Activated naive CD4-positive, alpha-beta T cell treated with Interleukin-2 at 50 U/mL for 16 hours (primary cell): Measurements from ENCODE around the gene LY86.

Source experiments
- DNase-seq: peaks from one replicate; pipeline ENCODE4 v3.0.0-alpha.2; 2020

Gene LY86

DNA sequence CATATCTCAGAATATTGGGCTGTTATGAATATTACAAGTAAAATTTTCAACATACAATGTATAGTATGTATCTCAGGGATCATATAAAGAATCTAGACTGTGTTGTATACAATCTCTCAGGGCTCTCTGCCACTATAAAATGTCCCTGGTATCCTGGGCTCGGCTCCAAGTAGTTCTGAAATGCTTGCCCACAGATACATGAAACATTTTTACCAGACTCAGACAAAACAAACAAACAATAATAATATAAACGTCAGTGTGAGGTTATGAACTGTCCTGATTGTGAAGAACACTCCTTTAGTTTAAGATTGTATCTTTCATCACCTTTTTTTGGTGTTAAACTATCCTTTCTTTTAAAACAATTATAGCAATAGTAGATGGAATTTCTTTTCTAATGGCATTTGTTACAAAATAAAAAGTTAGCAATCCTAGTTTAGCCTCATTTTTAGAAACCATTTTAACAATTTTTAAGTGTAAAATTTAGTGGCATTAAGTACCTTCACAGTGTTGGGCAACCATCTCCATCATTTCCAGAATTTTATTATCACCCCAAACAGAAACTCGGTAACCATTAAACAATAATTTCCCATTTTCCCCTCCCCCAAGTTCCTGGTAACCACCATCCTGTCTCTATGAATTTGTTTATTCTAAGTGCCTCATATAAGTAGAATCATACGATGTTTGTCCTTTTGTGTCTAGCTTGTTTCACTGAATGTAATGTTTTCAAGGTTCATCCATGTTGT lies 17.4 kb upstream of the LY86 start:
- DNase-seq: no peak

DNA sequence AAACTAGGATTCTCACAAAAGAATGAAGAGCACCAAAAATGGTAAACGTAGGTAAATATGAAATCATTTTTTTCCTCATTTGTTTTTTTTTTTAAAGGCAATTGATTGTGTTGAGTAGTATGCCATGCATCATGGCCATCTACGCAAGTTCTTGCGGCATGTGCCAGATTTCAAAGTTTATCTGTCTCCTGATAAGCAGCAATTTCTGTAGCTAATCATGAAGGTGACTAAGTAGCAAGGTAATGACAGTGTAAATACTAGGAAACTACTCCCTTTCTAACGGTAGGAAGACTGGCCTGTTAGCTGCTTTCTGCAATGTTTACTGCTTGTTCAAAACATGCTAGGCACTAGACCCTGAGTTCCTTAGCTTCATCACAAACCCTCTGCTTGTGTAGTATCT lies 13.4 kb upstream of the LY86 start:
- DNase-seq: no peak

DNA sequence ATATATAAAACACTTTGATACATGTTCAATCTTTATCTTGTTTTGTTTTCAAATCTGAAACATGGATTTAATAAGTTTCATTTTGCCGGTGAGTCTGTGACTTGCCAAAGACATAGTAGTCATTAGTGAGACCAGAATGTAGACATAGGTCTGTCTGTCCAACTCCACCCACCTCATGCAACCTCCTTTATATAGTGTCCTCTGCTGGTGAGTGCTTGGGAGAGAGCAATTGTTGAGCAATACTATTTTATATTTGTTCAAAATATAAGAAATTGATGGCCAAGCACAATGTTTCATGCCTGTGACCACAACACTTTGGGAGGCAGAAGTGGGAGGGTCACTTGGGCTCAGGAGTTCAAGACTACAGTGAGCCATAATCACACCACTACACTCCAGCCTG lies 10.8 kb upstream of the LY86 start:
- no peak for DNase-seq

DNA sequence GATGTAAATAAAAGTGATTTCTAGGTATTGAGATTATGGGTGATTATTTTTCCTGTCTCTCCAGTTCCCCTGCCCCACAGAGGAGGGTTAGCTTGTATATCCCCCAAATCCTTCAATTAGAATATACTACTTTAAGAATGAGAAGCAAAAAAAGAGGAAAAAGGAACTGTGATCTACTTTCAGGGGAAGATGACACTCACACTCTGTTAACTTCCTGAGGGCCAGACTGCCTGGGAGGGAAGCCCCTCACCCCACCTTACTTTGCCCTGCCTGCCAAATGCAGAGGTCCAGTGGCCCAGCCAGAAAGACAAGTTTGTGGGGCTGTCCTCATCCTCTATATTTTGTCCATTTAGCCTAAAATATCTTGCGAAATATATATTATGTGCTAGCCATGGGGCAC lies 9.2 kb upstream of the LY86 start:
- no peak for DNase-seq

DNA sequence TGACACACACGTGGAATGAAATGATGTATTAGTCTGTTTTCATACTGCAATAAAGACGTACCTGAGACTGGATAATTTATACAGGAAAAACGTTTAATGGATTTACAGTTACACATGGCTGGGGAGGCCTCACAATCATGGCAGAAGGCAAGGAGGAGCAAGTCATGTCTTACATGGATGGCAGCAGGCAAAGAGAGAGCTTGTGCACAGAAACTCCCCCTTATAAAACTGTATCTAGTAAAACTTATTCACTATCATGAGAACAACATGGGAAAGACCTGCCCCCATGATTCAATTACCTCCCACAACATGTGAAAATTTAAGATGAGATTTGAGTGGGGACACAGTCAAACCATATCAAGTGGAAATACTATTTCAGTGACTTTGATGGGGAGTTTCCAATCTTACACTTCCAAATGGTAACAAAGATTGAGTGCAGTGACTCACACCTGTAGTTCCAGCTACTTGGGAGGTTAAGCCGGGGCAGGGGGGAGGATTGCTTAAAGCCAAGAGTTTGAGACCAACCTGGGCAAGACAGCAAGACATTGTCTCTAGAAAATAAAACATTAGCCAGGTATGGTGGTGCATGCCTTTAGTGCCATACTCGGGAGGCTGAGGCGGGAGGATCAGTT lies 8.2 kb upstream of the LY86 start:
- DNase-seq: no peak

DNA sequence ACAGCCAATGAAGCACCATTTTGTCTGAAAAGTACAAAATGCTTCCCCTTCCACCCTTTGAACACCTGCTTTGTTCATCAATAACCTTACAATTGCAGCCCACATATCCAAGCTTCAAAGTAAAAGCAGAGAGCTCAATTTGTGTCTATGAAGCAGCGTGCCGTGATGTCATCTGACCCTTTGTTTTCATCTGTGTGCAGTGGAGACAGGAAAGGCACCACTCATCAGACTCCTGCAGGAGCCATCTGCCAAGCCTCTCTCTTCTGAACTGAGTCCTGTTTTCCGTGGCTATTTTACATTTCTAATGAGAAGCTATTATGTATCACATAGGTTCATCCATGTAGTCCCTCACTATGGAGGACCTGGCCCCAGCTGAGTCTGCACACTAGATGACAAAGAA lies 7.5 kb upstream of the LY86 start:
- DNase-seq: no peak

DNA sequence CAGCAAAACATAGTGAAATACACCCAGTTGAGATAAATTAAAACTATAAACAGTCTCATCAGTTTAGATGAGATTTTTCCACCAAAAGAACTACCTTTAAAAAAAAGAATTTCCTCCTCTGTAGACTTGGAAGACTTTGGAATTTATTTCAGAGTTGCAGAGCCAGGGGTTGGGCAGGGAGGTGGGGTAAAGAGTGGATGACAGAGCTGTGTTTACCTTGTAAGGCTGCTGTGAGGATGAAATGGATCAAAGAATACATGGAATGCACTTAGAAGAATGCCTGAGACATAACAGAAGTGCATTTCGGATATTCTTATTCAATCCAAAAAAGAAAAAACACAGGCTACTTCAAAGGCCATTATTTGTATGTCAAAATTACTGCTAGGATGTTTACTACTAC lies 6.4 kb upstream of the LY86 start:
- no peak for DNase-seq

- DNase-seq: no peak
Observed at GRCh38 chr6:6583836-6584235, 4.7 kb upstream of the LY86 start.

DNA sequence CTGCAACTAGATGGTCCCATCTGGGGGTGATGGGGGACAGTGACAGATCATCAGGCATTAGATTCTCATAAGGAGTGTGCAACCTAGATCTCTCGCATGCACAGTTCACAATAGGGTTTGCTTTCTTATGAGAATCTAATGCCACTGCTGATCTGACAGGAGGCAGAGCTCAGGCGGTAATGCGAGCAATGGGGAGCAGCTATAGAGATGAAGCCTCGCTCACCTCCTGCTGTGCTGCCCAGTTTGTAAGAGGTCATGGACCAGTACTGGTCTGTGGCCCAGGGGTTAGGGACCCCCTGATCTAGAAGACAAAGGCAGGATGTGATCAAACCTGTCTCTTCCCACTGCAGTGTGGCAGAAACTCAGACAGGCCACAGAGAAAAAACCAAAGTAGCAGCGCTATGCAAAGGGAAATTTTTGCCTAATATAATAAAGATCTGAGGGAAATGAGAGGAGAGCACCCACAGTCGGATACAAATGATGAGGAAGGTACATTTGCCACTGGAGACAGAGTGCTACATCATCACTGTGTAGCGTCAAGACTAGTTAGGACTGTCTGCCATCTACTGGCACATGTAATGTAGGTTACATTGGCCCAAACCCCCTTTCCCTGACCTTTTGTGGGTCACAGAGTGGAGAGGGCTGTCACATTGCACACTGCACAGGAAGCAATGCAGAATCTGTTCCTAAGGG lies 4.1 kb upstream of the LY86 start:
- no peak for DNase-seq

DNA sequence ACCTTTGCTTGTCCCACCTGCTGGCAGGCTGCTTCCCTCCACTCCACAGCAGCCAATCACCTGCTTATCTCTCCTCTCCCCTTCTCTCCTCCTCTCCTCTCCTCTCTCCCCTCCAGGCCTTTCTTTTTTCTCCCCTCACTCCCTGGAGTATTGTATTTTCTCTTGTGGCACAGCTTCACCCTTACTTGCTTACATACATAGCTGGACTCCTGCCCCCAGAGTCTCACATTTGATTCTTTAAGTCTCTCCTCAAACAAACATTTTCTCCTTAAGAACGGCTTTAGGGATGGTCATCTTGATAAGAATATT lies 3.6 kb upstream of the LY86 start:
- DNase-seq: no peak

DNA sequence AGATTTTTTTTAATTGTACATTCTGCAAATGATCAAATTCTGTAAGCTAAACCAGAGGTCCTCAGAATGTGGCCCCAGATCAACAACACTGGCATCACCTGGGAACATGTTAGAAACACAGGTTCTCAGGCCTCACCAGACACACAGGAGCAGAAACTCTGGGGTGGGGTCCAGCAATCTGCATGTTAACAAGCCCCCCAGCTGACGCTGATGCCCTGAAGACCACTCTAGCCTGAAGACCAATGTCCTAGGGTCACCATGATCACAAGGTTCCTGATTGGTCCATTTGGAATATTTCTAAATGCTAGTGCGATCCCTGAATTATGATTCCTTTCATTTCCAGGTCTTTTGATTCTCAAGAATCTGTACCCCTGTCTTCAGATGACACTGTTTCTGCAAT lies 2.4 kb upstream of the LY86 start:
- DNase-seq: no peak

DNA sequence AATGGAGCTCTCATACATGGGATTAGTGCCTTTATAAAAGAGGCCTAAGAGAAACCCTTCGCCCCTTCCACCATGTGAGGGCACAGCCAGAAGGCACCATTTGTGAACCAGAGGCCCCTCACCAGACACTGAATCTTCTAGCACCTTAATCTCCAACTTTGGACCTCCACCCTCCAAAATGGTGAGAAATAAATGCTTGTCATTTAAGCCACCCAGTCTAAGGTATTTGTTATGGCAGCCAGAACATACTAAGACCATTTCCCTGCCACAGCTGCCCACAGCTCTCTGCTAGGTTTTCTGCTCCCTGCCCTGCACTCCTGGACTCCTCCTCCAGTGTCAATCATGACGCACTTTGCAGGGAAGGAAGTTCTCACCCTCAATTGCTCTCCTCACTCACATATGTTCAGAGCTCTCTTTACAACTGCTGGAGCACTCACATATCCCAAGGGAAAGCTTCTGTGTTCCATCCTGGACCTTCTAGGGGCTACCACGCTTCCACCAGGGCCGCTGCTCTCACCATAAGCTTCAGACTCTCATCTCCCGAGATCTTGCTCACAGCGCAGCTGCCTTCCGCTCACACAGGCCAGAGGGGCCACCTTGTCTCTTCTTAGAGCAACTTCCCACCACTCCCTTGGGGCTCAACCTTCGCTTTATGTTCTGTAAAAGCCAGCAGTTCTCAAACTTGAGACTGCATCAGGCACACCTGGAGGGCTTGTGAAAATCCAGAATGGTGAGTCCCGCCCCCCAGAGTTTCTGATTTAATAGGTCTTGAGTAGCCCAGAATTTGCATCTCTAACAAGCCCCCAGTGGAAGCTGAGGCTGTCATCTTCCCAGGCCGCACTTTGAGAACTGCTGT lies 1.6 kb upstream of the LY86 start:
- DNase-seq: no peak

DNA sequence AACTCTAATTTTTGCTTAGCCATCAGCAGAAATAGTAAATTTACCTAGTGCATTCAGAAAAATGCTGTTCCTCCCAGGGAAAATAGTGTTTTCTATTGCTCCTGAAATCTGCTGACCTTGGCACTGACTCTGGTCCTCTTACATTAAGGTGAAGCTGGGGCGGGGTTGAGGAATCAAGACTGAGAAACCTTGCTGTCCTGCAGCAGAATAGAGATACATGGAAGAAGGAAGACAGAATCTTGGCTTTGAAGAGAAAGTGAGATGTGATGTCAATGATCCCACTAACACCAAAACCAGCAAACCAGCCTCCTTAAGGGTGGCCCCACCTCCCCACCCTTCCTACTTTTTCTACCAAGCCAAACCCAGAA lies 840 bp upstream of the LY86 start:
- no peak for DNase-seq

DNA sequence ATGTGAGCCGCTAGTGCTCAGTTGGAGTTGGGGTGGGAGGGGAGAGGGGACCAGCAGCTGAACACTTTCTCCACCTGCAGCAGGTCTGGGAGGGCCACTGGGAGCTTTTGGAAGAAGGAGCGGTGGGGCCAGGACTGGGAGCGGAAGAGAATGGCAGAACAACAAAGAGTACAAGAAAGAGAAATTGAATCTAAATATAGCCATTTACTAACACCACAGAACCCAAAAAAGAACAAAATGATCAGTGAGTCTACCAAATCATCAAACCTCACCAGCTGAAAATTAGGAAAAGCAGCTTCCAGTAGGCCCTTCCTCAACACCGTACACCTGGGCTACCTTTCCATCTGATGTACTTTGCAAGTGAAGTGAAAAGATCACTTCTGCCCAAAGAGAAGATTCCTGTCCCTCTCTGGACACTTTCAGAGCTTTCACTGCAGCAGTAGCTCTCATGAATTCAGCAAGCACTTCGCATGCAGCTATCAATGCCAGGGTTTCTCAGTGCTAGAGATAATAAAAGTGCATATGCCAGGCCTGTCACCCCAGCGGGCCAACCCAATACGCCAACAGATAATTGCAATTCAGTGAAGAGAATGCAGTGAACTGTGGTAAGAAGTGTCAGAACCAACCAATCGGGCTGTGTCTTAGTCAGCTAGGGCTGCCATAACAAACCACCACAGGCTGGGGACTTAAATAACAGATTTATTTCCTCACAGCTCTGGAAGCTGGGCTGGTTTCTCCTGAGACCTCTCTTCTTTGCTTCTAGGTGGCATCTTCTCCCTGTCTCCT lies 597 bp downstream of the LY86 start:
- no peak for DNase-seq

DNA sequence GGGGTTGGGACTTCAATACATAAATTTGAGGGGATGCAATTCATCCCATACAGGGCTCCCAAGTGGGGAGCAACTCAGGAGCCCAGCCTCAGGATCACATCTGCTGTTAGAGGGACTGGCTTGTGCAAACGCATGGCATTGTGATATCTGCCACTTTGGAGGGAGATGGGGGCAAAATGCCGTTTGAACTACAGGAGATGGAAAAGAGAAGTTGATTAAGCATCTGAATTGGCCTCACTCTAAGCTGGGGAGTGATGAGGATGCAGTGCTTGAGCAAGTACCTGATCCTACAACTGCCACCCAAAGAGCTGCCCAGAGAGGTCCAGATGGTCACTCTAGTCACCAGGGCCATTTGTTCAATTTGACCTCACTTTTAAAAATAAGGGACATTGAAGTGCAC lies 2.0 kb downstream of the LY86 start:
- no peak for DNase-seq

DNA sequence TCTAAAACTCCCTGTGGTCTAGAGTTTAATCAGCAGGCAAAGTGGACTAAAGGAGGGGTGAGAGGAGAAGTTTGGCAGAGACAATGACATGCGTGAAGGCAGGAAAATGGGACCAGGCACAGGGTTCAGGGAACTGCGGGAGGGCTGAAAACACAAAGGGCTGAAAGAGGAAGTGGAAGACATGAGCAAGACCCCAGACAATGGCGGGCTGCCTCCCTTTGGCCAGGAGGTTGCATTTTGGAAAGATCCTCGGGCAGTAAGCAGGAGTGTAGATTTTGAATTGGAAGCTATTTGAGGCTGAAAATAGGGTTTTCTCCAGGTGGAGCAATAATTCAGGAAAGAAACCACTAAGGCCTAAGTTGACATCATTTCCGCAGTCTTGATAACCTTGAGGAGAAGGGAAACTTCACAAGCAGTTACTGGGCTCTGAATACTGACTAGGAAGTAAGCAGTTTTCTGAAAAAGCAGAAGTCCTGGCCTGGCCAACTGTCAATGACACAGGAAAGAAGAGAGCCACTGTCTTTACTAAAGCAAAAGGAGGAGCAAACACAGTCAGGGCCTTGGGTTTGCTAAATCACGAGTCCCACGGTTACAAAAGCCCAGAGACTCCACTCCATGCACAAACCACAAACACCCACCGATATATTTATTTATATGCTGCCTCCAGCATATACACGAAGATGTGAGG lies 3.4 kb downstream of the LY86 start:
- no peak for DNase-seq

- DNase-seq: no peak
Observed at GRCh38 chr6:6592826-6593475, 4.4 kb downstream of the LY86 start.

- no peak for DNase-seq
Observed at GRCh38 chr6:6593867-6594468, 5.4 kb downstream of the LY86 start.

DNA sequence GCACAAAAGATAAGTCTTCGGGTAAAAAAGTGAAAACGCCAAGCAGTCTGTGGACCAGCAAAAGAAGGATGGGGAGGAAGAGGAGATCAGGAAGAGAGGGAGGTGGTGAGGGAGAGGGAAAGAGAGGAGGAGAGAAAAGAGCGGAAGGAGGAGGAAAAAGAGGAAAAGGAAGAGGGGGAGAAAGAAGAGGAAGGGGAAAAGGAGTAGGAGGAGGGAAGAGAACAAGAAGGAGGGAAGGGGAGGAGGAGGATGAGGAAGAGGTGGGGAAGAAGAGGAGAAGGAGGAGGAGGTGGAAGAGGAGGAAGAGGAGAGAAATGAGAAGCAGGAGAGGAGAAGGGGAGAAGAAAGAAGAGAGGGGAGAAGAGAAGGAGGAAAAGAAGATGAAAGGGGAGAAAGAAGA lies 6.5 kb downstream of the LY86 start:
- DNase-seq: no peak

DNA sequence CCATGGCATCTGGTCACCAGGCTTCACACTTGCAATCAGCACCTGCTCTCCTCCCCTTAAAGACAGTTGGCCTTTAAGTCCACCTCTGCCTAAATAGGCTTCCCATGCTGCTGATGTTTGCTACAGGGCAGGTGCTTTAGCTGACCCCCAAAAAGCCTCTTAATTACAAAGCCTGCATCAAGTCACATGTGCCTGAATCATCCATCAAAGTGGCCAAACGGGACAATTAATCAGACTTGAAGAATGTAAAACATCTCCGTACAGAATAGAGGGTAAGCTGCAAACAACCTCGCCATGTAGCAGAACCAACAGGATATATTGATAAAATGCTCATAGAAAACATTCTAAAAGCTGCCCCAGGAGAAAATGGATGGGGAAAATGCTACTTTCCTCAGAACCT lies 7.4 kb downstream of the LY86 start:
- DNase-seq: no peak
